ENCODE results near the gene HESX1.

Gene HESX1

DNA sequence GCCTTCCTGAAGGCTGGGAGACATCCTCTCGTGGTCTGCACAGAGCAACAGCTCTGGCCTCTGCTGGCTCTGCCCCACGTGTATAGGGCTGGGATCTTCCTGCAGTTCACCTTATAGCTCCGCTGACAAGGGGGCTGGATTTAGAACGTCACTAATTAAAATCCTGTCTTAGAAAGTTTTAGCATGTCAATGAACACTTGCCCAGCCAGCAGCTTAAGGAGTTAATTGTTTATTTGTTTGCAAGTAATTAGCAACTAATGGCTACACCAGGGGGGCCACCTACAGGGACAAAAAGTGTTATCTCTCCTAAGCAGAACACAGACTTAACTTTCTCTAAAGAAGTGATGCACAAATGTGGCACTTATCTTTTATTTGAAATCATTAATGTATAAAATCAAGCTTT is at the start of gene HESX1:
Gene HESX1 (minus strand): TSS at position 84 of the 403 bp plus-strand sequence. CDS start 60 bp downstream, at position 24.
- no peak for DNase-seq

GRCh38 chr3:57244946-57245345 is 45.2 kb upstream of the HESX1 start:
- no peak for DNase-seq

DNA sequence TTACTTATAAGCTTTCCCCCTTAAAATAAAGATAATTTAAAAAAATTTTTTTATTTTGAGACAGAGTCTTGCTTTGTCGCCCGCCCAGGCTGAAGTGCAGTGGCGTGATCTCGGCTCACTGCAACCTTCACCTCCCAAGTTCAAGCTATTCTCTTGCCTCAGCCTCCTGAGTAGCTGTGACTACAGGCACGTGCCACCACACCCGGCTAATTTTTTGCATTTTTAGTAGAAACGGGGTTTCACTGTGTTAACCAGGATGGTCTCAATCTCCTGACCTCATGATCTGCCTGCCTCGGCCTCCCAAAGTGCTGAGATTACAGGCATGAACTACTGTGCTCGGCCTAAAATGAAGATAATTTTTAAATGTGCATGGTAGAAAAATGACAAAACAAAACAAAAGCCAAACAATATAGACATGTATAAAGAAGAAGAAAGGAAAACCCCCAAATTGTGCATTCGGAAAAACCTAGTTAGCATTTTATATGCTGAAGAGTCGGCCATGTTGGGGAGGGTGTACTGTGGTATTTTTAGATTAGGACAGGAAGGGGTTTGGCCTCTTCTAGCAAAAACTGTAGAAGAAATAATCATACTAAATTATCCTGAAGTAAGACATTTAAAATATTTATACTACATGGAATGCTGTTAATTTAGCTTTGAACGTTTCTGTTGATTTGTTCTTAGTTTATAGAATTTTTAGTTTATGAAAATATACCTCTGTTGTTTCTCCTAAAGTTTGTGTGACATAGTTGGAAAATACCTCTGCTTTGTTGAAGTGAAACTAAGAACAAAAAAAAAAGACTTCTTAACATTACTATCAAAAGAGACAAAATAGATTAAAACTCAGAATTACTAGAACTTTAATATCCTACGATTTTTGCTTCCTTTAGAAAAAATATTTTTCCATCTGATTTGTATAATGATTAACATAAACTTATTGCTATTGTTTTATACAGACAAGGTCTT is 35.1 kb upstream of the HESX1 start:
- no peak for DNase-seq

DNA sequence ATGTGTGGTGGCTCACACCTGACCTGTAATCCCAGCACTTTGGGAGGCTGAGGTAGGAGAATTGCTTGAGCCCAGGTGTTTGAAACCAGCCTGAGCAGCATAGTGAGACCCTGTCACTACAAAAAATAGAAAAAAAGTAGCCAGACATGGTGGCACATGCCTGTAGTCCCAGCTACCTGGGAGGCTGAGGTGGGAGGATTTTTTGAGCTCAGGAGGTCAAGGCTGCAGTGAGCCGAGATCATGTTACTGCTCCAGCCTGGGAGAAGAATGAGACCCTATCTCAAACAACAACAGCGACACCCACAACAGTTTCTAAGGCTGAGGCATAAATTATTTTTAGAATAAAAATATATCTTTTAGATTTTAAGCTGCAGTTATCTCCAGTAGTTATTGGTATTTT is 34.0 kb upstream of the HESX1 start:
- no peak for DNase-seq

DNA sequence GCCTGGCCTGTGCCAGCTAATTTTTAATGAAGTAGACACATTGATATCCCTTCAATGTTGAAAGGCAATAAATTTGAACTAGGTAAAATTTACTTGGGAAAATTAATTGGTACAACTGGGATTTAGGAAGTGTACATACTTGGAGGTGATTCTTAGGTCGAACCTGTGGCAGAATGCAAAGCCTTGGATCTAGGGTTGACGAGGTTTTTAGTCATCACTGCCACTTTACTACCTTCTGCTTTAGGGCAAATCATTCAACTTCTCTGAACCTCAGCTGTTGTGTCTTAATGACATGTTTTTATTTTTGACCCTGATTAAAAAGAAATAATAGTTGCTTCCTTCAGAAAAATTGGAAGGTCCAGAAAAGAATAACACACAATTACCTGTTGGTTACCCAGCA is 30.2 kb upstream of the HESX1 start:
- DNase-seq: no peak

GRCh38 chr3:57227930-57228751 is 28.4 kb upstream of the HESX1 start:
- DNase-seq: no peak

DNA sequence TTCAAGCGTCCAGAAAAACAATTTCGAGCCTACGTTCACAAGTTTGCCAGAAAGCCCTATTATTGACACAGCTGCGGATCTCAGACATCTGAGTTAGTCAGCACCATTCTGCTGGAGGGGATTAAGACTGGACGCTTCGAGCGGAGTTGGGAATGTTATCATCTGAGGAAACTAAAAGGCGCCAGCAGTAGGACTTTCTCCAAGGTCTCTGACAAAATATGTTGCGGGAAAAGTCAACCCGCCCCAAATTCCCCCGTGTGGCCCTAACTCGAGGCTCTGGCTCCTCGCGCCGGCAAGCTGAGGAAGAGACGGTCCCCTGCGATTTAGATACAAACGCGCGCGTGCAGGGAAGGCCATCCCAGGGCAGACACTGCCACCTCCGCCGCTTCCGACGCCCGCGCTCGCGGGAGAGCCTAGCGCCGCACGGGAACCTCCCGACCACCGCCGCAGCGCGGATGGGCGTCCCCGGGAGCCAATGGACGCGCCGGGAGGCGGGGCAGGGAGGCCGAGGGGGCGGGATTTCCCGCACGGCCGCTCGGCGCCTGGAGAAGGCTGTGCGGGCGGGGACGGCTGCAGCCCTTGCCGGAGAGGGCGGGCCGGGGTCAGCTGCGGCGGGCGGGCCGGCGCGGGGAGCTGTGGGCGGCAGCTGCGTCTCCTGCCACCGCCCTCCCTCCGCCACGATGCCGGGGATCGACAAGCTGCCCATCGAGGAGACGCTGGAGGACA is 27.6 kb upstream of the HESX1 start, which contains the start of gene APPL1:
Gene APPL1 (plus strand): TSS at position 526 of the 726 bp plus-strand sequence. CDS start 155 bp downstream, at position 681.
- no peak for DNase-seq

- no peak for DNase-seq
These were observed 26.4 kb upstream of the HESX1 start for GRCh38 chr3:57226176-57226575.

GRCh38 chr3:57224856-57225255 is 25.1 kb upstream of the HESX1 start:
- DNase-seq: no peak

DNA sequence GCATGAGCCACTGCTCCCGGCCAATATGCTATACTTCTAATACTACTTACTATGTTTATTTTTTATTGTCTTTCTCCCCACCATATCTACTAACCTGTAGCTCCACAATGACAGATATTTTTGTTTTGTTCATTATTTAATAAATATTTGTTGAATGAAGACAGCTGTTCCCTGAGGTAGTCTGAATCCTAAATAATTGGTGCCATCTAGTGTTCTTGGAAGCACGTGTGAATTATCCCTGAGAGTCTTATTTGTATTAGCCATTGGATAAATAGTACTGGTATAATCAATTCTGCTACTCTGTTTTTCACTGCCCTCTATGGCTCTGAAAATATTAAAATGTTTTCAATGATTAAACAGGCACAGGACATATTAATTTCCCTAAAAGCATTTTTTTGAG is 22.1 kb upstream of the HESX1 start:
- no peak for DNase-seq

GRCh38 chr3:57206423-57206822 is 6.6 kb upstream of the HESX1 start:
- no peak for DNase-seq

DNA sequence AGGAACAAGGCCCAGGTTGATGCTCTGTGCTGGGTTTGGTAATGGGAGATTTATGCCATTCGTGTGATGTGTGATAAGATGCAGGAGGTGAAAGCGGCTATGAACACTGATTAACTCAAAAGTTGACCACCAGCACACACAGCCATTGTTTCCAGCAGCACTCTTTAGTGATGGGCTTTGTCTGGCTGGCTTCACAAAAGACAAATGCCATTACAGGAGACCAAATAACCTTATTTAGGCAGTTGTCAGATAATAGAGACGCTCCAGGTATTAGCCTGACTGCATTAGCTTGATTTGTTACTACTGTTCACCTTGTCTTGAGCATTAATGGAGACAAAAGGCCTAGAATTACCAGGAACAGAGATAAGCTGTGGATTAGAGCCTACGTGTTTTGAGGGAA is 5.1 kb downstream of the HESX1 start:
- DNase-seq: no peak

DNA sequence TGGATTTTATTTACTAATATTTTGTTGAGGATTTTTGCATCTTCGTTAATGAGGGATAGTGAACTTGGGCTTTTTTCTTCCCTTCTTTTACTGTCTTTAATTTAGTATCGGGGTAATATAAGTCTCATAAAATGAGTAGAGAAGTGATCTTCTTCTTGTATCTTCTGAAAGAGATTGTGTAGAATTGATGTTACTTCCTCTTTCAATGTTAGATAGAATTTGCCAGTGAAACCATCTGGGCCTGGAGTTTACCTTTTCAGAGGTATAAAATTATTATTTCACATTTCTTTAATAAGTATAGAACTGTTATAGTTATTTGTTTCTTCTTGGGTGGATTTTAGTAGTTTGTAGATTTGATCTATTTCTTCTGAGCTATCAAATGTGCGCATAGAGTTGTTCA is 7.8 kb downstream of the HESX1 start:
- no peak for DNase-seq

DNA sequence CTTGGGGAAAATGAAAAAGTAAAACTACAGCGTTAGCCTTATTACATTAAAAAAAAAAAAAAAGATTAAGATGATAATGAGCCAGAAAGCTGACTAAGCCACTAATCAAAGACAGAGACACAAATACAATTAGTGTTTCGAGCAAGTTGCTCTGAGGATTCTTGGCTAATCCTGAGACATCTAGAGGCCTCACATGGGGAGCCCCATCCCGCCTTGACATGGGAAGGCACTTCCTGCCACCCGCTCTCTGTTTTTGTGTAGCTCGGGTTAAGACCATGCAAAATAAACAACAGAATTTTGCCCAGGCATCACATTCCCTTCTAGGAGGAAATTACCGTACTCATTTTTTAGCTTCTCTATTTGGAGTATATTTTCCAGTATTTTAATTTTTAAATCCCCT is 15.3 kb downstream of the HESX1 start:
- no peak for DNase-seq

GRCh38 chr3:57179580-57180410 is 20.0 kb downstream of the HESX1 start:
- no peak for DNase-seq

- no peak for DNase-seq
These were observed 23.7 kb downstream of the HESX1 start for GRCh38 chr3:57176045-57176444.

DNA sequence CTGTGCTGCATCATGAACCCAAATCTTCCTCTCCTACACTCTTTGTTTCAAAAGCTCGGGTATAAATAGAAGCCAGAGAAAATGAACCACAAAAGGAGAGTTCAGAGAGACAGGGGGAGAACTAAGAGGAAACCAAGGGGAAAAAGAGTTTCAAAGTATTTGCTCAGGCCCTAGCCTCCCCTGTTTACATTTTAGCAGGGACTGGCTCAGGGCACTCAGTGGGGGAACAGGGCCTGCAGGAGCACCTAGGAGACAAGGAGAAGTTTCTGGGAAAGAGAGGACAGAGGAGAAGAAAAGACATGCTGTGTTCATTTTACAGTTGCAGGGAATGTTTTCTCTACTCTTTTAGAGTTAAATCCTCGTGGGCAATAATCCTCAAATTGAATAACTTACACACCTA is 26.1 kb downstream of the HESX1 start:
- no peak for DNase-seq

- no peak for DNase-seq
These were observed 28.8 kb downstream of the HESX1 start for GRCh38 chr3:57170946-57171345.

DNA sequence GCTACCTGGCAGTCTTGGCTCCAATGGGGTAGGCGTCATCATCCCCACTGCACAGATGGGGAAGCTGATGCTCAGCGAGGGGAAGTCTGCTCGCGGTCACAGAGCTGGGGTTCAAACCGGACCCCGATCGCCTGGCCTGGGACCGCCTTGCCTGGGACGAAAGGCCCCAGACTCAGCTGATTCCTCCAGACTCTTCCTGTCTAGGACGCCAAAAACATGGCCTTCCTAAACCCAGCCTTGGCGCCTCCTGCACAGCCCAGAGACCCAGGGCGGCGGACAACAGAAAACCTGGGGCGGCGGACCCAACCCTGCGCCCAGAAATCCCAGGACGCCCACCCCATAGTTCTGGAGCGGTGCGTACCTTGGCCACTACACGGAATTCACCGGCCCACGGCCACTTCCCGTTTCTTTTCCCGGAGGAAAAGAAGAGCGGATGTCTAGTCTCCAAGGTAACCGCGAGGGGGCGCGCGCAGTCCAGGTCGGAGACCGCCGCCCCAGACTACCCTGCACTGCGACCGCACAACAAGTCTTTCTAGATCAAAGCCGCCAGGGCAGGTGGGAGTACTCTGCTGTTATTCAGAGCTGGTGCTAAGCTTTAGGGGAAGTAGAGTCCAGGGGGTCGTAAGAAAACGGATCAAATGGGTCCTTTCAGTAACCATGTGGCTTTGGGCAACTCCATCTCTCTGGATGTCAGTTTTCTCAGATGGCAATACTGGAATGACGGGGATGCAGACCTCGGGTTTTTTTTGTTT is 29.7 kb downstream of the HESX1 start:
- no peak for DNase-seq

DNA sequence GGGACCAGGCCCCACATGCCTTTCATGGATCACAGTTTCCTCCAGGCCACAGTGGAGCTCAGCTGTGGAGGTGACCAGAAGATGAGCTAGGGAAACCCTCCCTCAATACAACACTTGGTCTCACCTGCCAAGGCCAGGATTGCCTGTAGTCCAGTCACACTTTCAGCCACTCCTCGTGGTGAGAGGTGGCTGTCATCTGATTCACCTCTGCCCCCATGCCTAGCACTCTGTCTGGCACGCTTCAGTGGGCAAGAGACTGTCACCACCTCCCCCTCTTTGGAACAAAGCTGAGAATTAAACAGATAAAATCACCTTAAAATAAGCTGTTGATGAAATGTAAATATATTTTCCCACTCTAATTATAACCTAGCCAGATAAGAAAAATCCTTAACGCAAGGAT is 30.7 kb downstream of the HESX1 start:
- no peak for DNase-seq

DNA sequence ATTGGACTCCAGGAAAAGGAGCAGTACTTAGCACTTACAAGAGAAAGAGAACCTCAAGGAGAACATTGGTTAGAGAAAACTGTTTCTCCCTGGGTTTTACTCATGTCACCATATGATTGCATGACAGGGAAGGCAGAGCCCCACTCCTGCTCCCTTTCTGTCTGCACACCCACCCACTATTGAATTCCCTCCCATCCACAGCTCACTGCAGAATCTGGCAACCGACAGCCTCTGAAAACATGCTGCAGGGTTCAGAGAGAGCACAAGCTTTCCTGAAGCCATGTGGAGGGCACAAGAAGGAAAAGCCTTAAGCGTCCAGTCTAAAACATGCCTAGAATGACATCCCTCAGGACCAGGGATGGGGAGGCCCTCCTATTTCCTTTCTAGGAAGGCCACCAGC is 31.6 kb downstream of the HESX1 start:
- no peak for DNase-seq
